Activated CD4-positive, alpha-beta memory T cell treated with anti-CD3 and anti-CD28 coated beads for 36 hours (primary cell): ENCODE data around the gene OLR1. TPM values are rescaled to one million over a fixed set of nuclear protein-coding genes. Genes with fewer than 3 reads are reported as not detected.
"Not testable (repeated sequence)": the region's sequence is repeated elsewhere in the genome, so short reads cannot be mapped to it uniquely, and the experiment has no call there.

Experiments used
- CTCF ChIA-PET: fragments of 350-600 bp; sonication (Branson Sonifier 250); formaldehyde crosslinking; loops from one replicate; lab custom pipeline; 2021; ENCODE audit warnings: antibody characterized with exemption, inconsistent platforms; lab: Charles Lee
- POLR2A ChIA-PET: fragments of 350-600 bp; sonication (Branson Sonifier 250); formaldehyde crosslinking; loops from one replicate; lab custom pipeline; 2021; ENCODE audit warnings: antibody characterized with exemption; lab: Charles Lee
- DNase-seq: peaks from one replicate; pipeline ENCODE4 v3.0.0-alpha.2; 2020
- H3K27ac Mint-ChIP-seq: one replicate; pipeline ENCODE4 v1.8.0; 2021; ENCODE audit warnings: mixed read lengths
- H3K27me3 Mint-ChIP-seq: one replicate; pipeline ENCODE4 v1.8.0; 2021; ENCODE audit warnings: mixed read lengths
- H3K36me3 Mint-ChIP-seq: one replicate; pipeline ENCODE4 v1.8.0; 2021; ENCODE audit warnings: mixed read lengths
- H3K4me1 Mint-ChIP-seq: one replicate; pipeline ENCODE4 v1.8.0; 2021; ENCODE audit warnings: low read depth, mixed read lengths
- H3K4me3 Mint-ChIP-seq: one replicate; pipeline ENCODE4 v1.8.0; 2021; ENCODE audit warnings: mild to moderate bottlenecking, mixed read lengths
- H3K9me3 Mint-ChIP-seq: one replicate; pipeline ENCODE4 v1.8.0; 2021; ENCODE audit warnings: mixed read lengths
- intact Hi-C: fragments of 100-400 bp; cut with micrococcal nuclease; formaldehyde crosslinking; loops from one replicate; pipeline ENCODE4 v1.15.1; 2023
- total RNA-seq, 2 experiments: library from RNA; stranded (reverse); gene quantifications; one replicate each; pipeline ENCODE4 v1.2.3, GENCODE V29; 2021

Gene OLR1
- total RNA-seq, 2 experiments from 2014 or later, result not detected

- CTCF ChIA-PET, result interaction anchor here (0.7 to 1.9 kb wide), 10 partner anchors 21 to 448 kb away, joined by 3 to 14 read pairs (median 5); no protein-coding TSS in a partner anchor
- Mint-ChIP-seq H3K27me3 (peaks cover 16% of the 10 kb centered on the region), H3K27ac (no peak overlapping the region), H3K9me3 (no peaks in the 10 kb centered on the region), H3K4me1 (no peaks in the 10 kb centered on the region), H3K36me3 (no peaks in the 10 kb centered on the region), H3K4me3 (no peak overlapping the region)
- POLR2A ChIA-PET, result no interaction called here
- intact Hi-C loops, result loop anchor here (1.0 to 2.0 kb wide), 2 partner anchors 37 to 376 kb away; no protein-coding TSS in a partner anchor
- DNase-seq, result peak; percentile 65
These were observed 18.8 kb upstream of the OLR1 start for GRCh38 chr12:10190558-10191388.

- Mint-ChIP-seq H3K27me3 (peaks cover 13% of the 10 kb centered on the region), H3K4me1 (no peaks in the 10 kb centered on the region), H3K4me3 (no peak overlapping the region), H3K27ac (no peak overlapping the region), H3K9me3 (no peaks in the 10 kb centered on the region), H3K36me3 (no peaks in the 10 kb centered on the region)
- ChIA-PET CTCF (interaction anchor here (0.6 to 1.9 kb wide), 10 partner anchors 13 to 1104 kb away, joined by 3 to 14 read pairs (median 4); no protein-coding TSS in a partner anchor), POLR2A (no interaction called here)
- intact Hi-C loops, result loop anchor here (1.0 to 2.0 kb wide), 2 partner anchors 36 to 375 kb away; no protein-coding TSS in a partner anchor
- no peak for DNase-seq
These were observed 17.7 kb upstream of the OLR1 start for GRCh38 chr12:10189653-10190052.

DNA sequence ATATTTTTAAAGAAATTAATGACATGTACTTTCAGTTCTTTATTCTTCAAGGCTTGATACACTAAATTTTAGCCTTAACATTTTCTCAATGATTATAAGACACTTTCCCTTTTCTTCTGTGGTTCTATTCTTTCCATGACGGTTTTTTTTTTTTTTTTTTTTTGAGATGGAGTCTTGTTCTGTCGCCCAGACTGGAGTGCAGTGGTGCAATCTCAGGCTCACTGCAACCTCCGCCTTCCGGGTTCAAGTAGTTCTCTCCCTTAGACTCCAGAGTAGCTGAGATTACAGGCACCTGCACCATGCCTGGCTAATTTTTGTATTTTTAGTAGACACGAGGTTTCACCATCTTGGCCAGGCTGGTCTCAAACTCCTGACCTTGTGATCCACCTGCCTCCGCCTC, 15.0 kb upstream of the OLR1 start:
- POLR2A ChIA-PET, H3K9me3 Mint-ChIP-seq, DNase-seq, intact Hi-C loops, H3K36me3 Mint-ChIP-seq, H3K27ac Mint-ChIP-seq, CTCF ChIA-PET, H3K4me3 Mint-ChIP-seq, H3K4me1 Mint-ChIP-seq: not testable (repeated sequence)
- H3K27me3 Mint-ChIP-seq, result peaks cover 14% of the 10 kb centered on the region

- Mint-ChIP-seq H3K4me3 (no peak overlapping the region), H3K27me3 (peaks cover 14% of the 10 kb centered on the region), H3K4me1 (peaks cover 5% of the 10 kb centered on the region), H3K36me3 (no peaks in the 10 kb centered on the region), H3K9me3 (no peaks in the 10 kb centered on the region), H3K27ac (no peak overlapping the region)
- ChIA-PET POLR2A (no interaction called here), CTCF (interaction anchor here (4.6 kb wide), 1 partner anchor 33 kb away, joined by 19 read pairs; no protein-coding TSS in a partner anchor)
- intact Hi-C loops, result no loop called here
- DNase-seq, result no peak
These were observed 14.4 kb upstream of the OLR1 start for GRCh38 chr12:10186299-10186698.

DNA sequence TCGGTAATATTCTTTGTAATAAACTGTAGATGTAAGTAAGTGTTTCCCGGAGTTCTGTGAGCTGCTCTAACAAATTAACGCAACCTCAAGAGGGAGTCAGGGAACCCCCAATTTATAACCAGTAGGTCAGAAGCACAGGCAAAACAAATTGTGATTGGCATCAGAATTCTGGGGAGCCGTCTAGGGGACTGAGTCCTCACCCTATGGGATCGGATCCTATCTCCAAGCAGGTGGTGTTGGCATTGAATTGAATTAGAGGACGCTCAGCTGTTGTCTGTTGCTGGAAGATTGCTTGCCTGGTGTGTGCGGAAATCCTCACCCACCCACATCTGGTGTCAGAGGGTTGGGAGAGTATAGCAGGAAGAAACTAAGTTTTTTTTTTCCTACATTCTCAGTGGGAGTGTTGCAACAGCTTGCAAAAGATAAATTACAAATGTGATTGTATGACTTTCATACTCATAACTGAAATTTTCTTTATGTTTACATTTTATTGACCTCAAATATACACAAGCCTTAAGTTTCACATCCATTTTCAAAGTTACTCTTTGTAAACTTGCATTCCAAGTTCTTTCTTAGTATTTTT, 12.4 kb upstream of the OLR1 start:
- Mint-ChIP-seq H3K27ac (no peak overlapping the region), H3K9me3 (no peaks in the 10 kb centered on the region), H3K27me3 (peaks cover 17% of the 10 kb centered on the region), H3K4me3 (no peak overlapping the region), H3K4me1 (peaks cover 5% of the 10 kb centered on the region), H3K36me3 (no peaks in the 10 kb centered on the region)
- CTCF ChIA-PET, result interaction anchor here (4.6 kb wide), 1 partner anchor 31 kb away, joined by 19 read pairs; no protein-coding TSS in a partner anchor
- intact Hi-C loops, result no loop called here
- POLR2A ChIA-PET, result no interaction called here
- no peak for DNase-seq

GRCh38 chr12:10182354-10183049, 10.6 kb upstream of the OLR1 start:
- intact Hi-C loops, result no loop called here
- no peaks in the 10 kb centered on the region for H3K36me3 Mint-ChIP-seq
- peaks cover 5% of the 10 kb centered on the region for H3K4me1 Mint-ChIP-seq
- no peak overlapping the region for H3K4me3 Mint-ChIP-seq
- POLR2A ChIA-PET, result no interaction called here
- H3K9me3 Mint-ChIP-seq, result no peaks in the 10 kb centered on the region
- CTCF ChIA-PET, result interaction anchor here (4.6 kb wide), 1 partner anchor 30 kb away, joined by 19 read pairs; no protein-coding TSS in a partner anchor
- H3K27me3 Mint-ChIP-seq, result peaks cover 19% of the 10 kb centered on the region
- H3K27ac Mint-ChIP-seq, result no peak overlapping the region
- no peak for DNase-seq

- peaks cover 5% of the 10 kb centered on the region for H3K4me1 Mint-ChIP-seq
- intact Hi-C loops, result no loop called here
- H3K9me3 Mint-ChIP-seq, result no peaks in the 10 kb centered on the region
- H3K27me3 Mint-ChIP-seq, result peaks cover 20% of the 10 kb centered on the region
- CTCF ChIA-PET, result no interaction called here
- no peaks in the 10 kb centered on the region for H3K36me3 Mint-ChIP-seq
- POLR2A ChIA-PET, result no interaction called here
- H3K27ac Mint-ChIP-seq, result no peak overlapping the region
- no peak for DNase-seq
- H3K4me3 Mint-ChIP-seq, result no peak overlapping the region
These were observed 7.8 kb upstream of the OLR1 start for GRCh38 chr12:10179776-10180181.

DNA sequence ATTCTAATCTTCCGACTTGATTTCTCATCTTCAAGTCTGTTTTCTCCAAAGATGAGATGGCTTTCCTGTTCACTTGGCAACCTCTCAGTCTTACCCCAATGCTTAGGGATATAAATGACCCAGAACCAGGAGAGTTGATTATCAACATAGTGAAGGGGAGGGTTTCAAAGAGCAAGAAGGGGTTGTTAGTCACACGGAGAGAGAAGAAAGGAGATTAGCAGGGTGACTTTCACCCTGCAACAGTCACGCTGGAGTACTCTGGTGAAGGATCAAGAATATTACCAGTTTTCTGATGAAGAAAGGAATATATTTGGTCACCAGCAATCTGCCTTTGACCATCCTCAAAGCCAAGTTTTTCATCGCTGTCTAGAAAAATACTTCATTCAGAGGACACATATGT, 6.9 kb upstream of the OLR1 start, which contains the start of gene TMEM52B:
TSS of gene TMEM52B (plus strand) at position 212 of the 400 bp plus-strand sequence. CDS start 543 bp downstream, outside the sequence.
- H3K4me1 Mint-ChIP-seq, result peaks cover 5% of the 10 kb centered on the region
- no peaks in the 10 kb centered on the region for H3K36me3 Mint-ChIP-seq
- ChIA-PET POLR2A (no interaction called here), CTCF (no interaction called here)
- DNase-seq, result no peak
- H3K27ac Mint-ChIP-seq, result no peak within 1 kb of the TSS
- peaks cover 17% of the 10 kb centered on the region for H3K27me3 Mint-ChIP-seq
- H3K4me3 Mint-ChIP-seq, result no peak within 1 kb of the TSS
- H3K9me3 Mint-ChIP-seq, result no peaks in the 10 kb centered on the region
- intact Hi-C loops, result no loop called here

DNA sequence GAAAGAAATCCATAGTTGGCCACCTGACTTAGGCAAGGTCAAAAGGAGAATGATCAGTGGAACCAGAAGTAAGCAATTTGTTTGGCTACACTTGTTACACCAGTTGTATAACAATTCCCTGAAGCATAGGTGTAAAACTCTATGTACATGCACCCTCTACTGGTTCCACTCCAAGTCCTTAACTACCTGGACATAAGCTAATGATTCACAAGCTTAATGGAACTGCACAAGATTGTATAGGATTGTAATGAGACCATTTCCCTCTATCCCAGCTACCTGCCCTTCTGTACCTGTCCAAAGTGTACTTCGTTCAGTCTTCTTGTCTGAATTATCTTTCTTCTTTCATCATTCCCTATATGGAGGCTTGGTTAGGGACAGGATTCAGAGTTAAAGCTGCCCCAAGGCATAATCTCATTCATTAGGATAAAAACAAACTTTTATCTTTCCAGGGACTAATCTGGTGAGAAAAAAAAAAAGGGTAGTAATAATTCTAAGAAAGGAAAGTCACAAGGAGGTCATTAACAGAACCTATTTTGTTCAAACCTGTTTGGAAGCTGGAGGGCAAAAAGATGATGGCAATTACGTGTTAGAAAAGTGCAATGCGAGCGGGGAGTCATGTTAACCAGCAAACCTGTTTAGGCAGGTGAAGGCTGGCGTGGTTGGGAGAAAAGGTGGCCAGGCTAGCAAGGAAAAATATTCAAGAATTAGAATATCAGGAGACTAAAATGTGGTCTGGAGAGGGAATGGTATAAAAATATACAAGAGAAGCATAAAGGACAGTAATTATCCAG, 4.1 kb upstream of the OLR1 start:
- Mint-ChIP-seq H3K9me3 (no peaks in the 10 kb centered on the region), H3K36me3 (no peaks in the 10 kb centered on the region), H3K4me1 (no peaks in the 10 kb centered on the region), H3K4me3 (no peak overlapping the region), H3K27ac (no peak overlapping the region), H3K27me3 (peaks cover 22% of the 10 kb centered on the region)
- POLR2A ChIA-PET, result no interaction called here
- DNase-seq, result no peak
- CTCF ChIA-PET, result interaction anchor here (1.0 kb wide), 1 partner anchor 23 kb away, joined by 7 read pairs; no protein-coding TSS in a partner anchor
- intact Hi-C loops, result no loop called here

- ChIA-PET POLR2A (no interaction called here), CTCF (no interaction called here)
- H3K27me3 Mint-ChIP-seq, result peaks cover 21% of the 10 kb centered on the region
- no peaks in the 10 kb centered on the region for H3K36me3 Mint-ChIP-seq
- DNase-seq, result no peak
- H3K4me1 Mint-ChIP-seq, result no peaks in the 10 kb centered on the region
- intact Hi-C loops, result no loop called here
- H3K4me3 Mint-ChIP-seq, result no peak overlapping the region
- H3K9me3 Mint-ChIP-seq, result no peaks in the 10 kb centered on the region
- no peak overlapping the region for H3K27ac Mint-ChIP-seq
These were observed 3.2 kb upstream of the OLR1 start for GRCh38 chr12:10174986-10175614.

DNA sequence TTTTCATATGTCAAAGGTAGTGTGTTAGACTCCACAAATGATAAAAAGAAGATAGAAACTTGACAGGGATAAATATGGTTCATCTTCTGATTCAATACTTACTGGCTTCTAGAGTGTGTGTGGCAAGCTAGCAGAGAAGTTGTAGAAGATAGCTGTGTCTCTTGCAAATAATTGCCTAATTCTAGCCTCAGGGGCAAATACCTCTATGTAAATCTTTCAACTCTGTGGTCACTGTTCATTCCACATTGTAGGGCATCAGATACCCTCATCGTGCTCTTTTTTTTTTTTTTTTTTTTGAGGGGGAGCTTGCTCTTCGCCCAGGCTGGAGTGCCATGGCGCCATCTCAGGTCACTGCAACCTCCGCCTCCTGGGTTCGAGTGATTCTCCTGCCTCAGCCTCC, 1.7 kb downstream of the OLR1 start:
- Mint-ChIP-seq H3K4me1 (no peaks in the 10 kb centered on the region), H3K27me3 (peaks cover 13% of the 10 kb centered on the region), H3K36me3 (no peaks in the 10 kb centered on the region), H3K9me3 (no peaks in the 10 kb centered on the region), H3K27ac (no peak overlapping the region), H3K4me3 (no peak overlapping the region)
- CTCF ChIA-PET, result interaction anchor here (1.0 to 1.4 kb wide), 2 partner anchors 17 to 21 kb away, joined by 8 read pairs; no protein-coding TSS in a partner anchor
- DNase-seq, result no peak
- POLR2A ChIA-PET, result no interaction called here
- intact Hi-C loops, result no loop called here
